NB4 (cell line): ENCODE results near the gene CLK2.

Experiments
- CTCF ChIP-seq: IDR thresholded peaks from one replicate; pipeline ENCODE4 v1.5.1; 2012; ENCODE audit warnings: low read depth, low read length
- MAX ChIP-seq: IDR thresholded peaks from 2 replicates; pipeline ENCODE4 v1.6.1; 2011; ENCODE audit warnings: low read depth, low read length
- POLR2A ChIP-seq: IDR thresholded peaks from 2 replicates; pipeline ENCODE4 v1.6.1; 2011; ENCODE audit warnings: mild to moderate bottlenecking; ENCODE audit not compliant: insufficient read length; ENCODE audit errors: extremely low read depth

- TF ChIP-seq POLR2A, result no peak
- TF ChIP-seq CTCF, result no peak
- TF ChIP-seq MAX, result no peak
Observed at GRCh38 chr1:155295183-155295941, 22.1 kb upstream of the CLK2 start.
